OCI-LY1 (cell line): Measurements from ENCODE around the gene ALAD.
"Not testable (repeated sequence)": the region's sequence is repeated elsewhere in the genome, so short reads cannot be mapped to it uniquely, and the experiment has no call there.

ENCODE experiments used
- EZH2 ChIP-seq: fragments of 200-600 bp; sonication (generic), shearing (Covaris generic); IDR thresholded peaks from 2 replicates; pipeline ENCODE4 v1.8.0; 2017; ENCODE audit warnings: borderline replicate concordance, mixed run types, mild to moderate bottlenecking, antibody characterized with exemption, low read length, moderate library complexity, mixed read lengths
- TF ChIP-seq, protein P1 (sequence below): fragments of 200-600 bp; sonication (generic), shearing (Covaris generic); IDR thresholded peaks from 2 replicates; pipeline ENCODE4 v1.5.1; 2017; ENCODE audit warnings: mild to moderate bottlenecking, antibody characterized with exemption, low read length, moderate library complexity, mixed read lengths

DNA sequence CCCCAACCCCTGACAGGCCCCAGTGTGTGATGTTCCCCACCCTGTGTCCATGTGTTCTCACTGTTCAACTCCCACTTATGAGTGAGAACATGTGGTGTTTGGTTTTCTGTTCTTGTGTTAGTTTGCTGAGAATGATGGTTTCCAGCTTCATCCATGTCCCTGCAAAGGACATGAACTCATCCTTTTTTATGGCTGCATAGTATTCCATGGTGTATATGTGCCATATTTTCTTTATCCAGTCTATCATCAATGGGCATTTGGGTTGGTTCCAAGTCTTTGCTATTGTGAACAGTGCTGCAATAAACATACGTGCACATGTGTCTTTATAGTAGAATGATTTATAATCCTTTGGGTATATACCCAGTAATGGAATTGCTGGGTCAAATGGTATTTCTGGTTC lies 36.6 kb upstream of the ALAD start:
- TF ChIP-seq, protein P1, sequence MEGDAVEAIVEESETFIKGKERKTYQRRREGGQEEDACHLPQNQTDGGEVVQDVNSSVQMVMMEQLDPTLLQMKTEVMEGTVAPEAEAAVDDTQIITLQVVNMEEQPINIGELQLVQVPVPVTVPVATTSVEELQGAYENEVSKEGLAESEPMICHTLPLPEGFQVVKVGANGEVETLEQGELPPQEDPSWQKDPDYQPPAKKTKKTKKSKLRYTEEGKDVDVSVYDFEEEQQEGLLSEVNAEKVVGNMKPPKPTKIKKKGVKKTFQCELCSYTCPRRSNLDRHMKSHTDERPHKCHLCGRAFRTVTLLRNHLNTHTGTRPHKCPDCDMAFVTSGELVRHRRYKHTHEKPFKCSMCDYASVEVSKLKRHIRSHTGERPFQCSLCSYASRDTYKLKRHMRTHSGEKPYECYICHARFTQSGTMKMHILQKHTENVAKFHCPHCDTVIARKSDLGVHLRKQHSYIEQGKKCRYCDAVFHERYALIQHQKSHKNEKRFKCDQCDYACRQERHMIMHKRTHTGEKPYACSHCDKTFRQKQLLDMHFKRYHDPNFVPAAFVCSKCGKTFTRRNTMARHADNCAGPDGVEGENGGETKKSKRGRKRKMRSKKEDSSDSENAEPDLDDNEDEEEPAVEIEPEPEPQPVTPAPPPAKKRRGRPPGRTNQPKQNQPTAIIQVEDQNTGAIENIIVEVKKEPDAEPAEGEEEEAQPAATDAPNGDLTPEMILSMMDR = not testable (repeated sequence)
- not testable (repeated sequence) for TF ChIP-seq EZH2
